NB4 (cell line): Measurements from ENCODE around the gene CASP9.
"Not testable (repeated sequence)": the region's sequence is repeated elsewhere in the genome, so short reads cannot be mapped to it uniquely, and the experiment has no call there.

Experiments
- DNase-seq: peaks from one replicate; pipeline ENCODE4 v3.0.0; 2010; ENCODE audit warnings: low read depth
- H3K4me3 ChIP-seq: one replicate; pipeline ENCODE4 v1.5.1; 2011; ENCODE audit warnings: mild to moderate bottlenecking, low read depth, low read length, moderate library complexity
- CTCF ChIP-seq: IDR thresholded peaks from one replicate; pipeline ENCODE4 v1.5.1; 2012; ENCODE audit warnings: low read depth, low read length
- MAX ChIP-seq: IDR thresholded peaks from 2 replicates; pipeline ENCODE4 v1.6.1; 2011; ENCODE audit warnings: low read depth, low read length
- MYC ChIP-seq: IDR thresholded peaks from 2 replicates; pipeline ENCODE4 v1.6.1; 2011; ENCODE audit warnings: low read depth, low read length
- POLR2A ChIP-seq: IDR thresholded peaks from 2 replicates; pipeline ENCODE4 v1.6.1; 2011; ENCODE audit warnings: mild to moderate bottlenecking; ENCODE audit not compliant: insufficient read length; ENCODE audit errors: extremely low read depth

Gene CASP9

GRCh38 chr1:15472587-15472986 is 51.4 kb downstream of the CASP9 start:
- DNase-seq: no peak
- TF ChIP-seq POLR2A (no peak), MYC (no peak), MAX (no peak), CTCF (no peak)
- H3K4me3 ChIP-seq: no peak overlapping the region

- not testable (repeated sequence) for DNase-seq, H3K4me3 ChIP-seq
Measured at GRCh38 chr1:15471723-15472122, 52.3 kb downstream of the CASP9 start.

- not testable (repeated sequence) for DNase-seq, H3K4me3 ChIP-seq
Measured at GRCh38 chr1:15471067-15471466, 52.9 kb downstream of the CASP9 start.

- not testable (repeated sequence) for H3K4me3 ChIP-seq, DNase-seq
Measured at GRCh38 chr1:15469821-15470448, 54.1 kb downstream of the CASP9 start.

- TF ChIP-seq MYC: no peak
- TF ChIP-seq POLR2A: no peak
- TF ChIP-seq MAX: 0 out of 2 replicates have a peak, but pooled peaks have one; percentile 19
- TF ChIP-seq CTCF: no peak
- H3K4me3 ChIP-seq: no peak overlapping the region
- no peak for DNase-seq
Measured at GRCh38 chr1:15469361-15469760, 54.7 kb downstream of the CASP9 start.

- H3K4me3 ChIP-seq: no peak overlapping the region
- no peak for DNase-seq
- TF ChIP-seq MYC: no peak
- no peak for TF ChIP-seq MAX
- no peak for TF ChIP-seq CTCF
- no peak for TF ChIP-seq POLR2A
Measured at GRCh38 chr1:15468145-15468544, 55.9 kb downstream of the CASP9 start.

- DNase-seq, H3K4me3 ChIP-seq: not testable (repeated sequence)
Measured at GRCh38 chr1:15466955-15467625, 56.9 kb downstream of the CASP9 start.

GRCh38 chr1:15465674-15466073 is 58.3 kb downstream of the CASP9 start:
- TF ChIP-seq CTCF: no peak
- no peak for TF ChIP-seq MAX
- H3K4me3 ChIP-seq: no peak overlapping the region
- peak; percentile 50 for DNase-seq

- not testable (repeated sequence) for H3K4me3 ChIP-seq, DNase-seq
Measured at GRCh38 chr1:15463926-15464322, 60.1 kb downstream of the CASP9 start.

GRCh38 chr1:15463064-15463800 is 60.8 kb downstream of the CASP9 start:
- not testable (repeated sequence) for DNase-seq, H3K4me3 ChIP-seq
